AG04450 (cell line): ENCODE measurements around the gene ZNF780A. TPM values are rescaled to one million over a fixed set of nuclear protein-coding genes. Genes with fewer than 3 reads are reported as not detected.
"Not testable (repeated sequence)": the region's sequence is repeated elsewhere in the genome, so short reads cannot be mapped to it uniquely, and the experiment has no call there.

Source experiments
- CTCF ChIA-PET: fragments of 300-600, 350-600 bp; formaldehyde crosslinking; extraction: SDS; loops from one replicate; lab custom pipeline; 2022; ENCODE audit warnings: antibody characterized with exemption, inconsistent platforms; lab: Charles Lee
- POLR2A ChIA-PET: fragments of 350-600 bp; formaldehyde crosslinking; extraction: SDS; loops from one replicate; lab custom pipeline; 2021; ENCODE audit warnings: antibody characterized with exemption, inconsistent platforms; lab: Yijun Ruan, JAX
- DNase-seq: peaks from one replicate; pipeline ENCODE4 v3.0.0-alpha.2; 2011; ENCODE audit warnings: low read depth, low spot score
- H3K27ac ChIP-seq: one replicate; pipeline ENCODE4 v1.5.1; 2012; ENCODE audit warnings: low read depth, low read length, control low read depth
- H3K27me3 ChIP-seq: one replicate; pipeline ENCODE4 v1.6.0; 2012; ENCODE audit warnings: low read length; ENCODE audit not compliant: control insufficient read depth, insufficient read depth
- H3K4me3 ChIP-seq: 2 replicates; pipeline ENCODE4 v1.5.1; 2011; ENCODE audit warnings: mild to moderate bottlenecking, low read depth, low read length, control low read depth
- H3K9me3 ChIP-seq: 2 replicates; pipeline ENCODE4 v1.5.1; 2012; ENCODE audit warnings: low read length; ENCODE audit not compliant: control insufficient read depth, insufficient read depth
- polyA plus RNA-seq: library from polyadenylated mRNA; depleted of rRNA; stranded (reverse); fragments of >200 nt; gene quantifications from 2 replicates; pipeline ENCODE4 v1.2.3, GENCODE V29; 2011
- TF ChIP-seq, protein P1 (sequence below): IDR thresholded peaks from 2 replicates; pipeline ENCODE4 v1.5.1; 2011; ENCODE audit warnings: low read depth, low read length, control low read depth, inconsistent platforms

Gene ZNF780A
- polyA plus RNA-seq, 1 experiment, result 14.5 TPM

- no peak overlapping the region for H3K27ac ChIP-seq
- no peaks in the 10 kb centered on the region for H3K9me3 ChIP-seq
- no peak overlapping the region for H3K4me3 ChIP-seq
- TF ChIP-seq, protein P1, sequence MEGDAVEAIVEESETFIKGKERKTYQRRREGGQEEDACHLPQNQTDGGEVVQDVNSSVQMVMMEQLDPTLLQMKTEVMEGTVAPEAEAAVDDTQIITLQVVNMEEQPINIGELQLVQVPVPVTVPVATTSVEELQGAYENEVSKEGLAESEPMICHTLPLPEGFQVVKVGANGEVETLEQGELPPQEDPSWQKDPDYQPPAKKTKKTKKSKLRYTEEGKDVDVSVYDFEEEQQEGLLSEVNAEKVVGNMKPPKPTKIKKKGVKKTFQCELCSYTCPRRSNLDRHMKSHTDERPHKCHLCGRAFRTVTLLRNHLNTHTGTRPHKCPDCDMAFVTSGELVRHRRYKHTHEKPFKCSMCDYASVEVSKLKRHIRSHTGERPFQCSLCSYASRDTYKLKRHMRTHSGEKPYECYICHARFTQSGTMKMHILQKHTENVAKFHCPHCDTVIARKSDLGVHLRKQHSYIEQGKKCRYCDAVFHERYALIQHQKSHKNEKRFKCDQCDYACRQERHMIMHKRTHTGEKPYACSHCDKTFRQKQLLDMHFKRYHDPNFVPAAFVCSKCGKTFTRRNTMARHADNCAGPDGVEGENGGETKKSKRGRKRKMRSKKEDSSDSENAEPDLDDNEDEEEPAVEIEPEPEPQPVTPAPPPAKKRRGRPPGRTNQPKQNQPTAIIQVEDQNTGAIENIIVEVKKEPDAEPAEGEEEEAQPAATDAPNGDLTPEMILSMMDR, result no peak
- H3K27me3 ChIP-seq, result peaks cover 6% of the 10 kb centered on the region
- no peak for DNase-seq
- POLR2A ChIA-PET, result no interaction called here
- CTCF ChIA-PET, result no interaction called here
These were observed 42.7 kb upstream of the ZNF780A start for GRCh38 chr19:40133491-40133890.

DNA sequence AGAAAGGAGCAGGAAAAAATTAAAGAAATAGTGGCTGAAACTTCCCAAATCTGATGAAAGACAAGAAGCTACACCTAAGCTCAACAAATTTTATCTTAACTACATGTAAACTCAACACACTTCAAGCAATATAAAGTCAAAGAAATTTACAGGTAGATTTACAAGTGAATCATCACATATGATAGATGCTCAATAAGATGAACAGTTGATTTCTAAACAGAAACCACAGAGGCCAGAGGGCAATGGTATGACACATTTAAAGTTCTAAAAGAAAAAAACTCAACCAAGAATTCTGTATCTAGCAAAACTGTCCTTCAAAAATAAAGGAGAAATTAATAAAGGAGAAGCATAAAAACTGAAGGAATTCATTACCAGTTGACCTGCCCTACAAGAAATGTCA lies 39.3 kb upstream of the ZNF780A start:
- no peak for DNase-seq
- H3K4me3 ChIP-seq, result no peak overlapping the region
- H3K9me3 ChIP-seq, result no peaks in the 10 kb centered on the region
- H3K27ac ChIP-seq, result no peak overlapping the region
- ChIA-PET CTCF (no interaction called here), POLR2A (no interaction called here)
- TF ChIP-seq, protein P1, result no peak
- no peaks in the 10 kb centered on the region for H3K27me3 ChIP-seq

DNA sequence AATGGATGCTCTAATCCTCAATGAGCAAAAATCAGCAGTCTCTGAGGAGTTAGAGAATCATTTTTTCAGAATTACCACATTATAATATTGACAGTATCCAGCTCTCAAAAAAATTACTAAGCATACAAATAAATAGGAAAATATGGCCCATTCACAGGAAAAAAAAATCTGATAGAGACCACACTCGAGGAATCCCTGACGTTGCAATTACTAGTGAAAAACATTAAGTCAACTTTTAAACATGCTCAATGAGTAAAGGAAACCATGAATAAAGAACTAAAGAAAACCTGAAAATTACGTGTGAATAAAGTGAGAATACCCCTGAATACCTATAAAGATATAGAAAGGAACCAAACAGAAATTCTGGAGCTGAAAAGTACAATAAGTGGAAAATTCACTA lies 38.7 kb upstream of the ZNF780A start:
- ChIA-PET CTCF (interaction anchor here (1.1 to 1.5 kb wide), 2 partner anchors 10 to 176 kb away, joined by 3 to 6 read pairs; no protein-coding TSS in a partner anchor), POLR2A (no interaction called here)
- DNase-seq, result no peak

GRCh38 chr19:40128991-40129390 lies 38.2 kb upstream of the ZNF780A start:
- ChIA-PET POLR2A (no interaction called here), CTCF (interaction anchor here (1.1 to 1.5 kb wide), 2 partner anchors 11 to 177 kb away, joined by 3 to 6 read pairs; no protein-coding TSS in a partner anchor)
- Histone ChIP-seq H3K4me3 (no peak overlapping the region), H3K9me3 (no peaks in the 10 kb centered on the region), H3K27ac (no peak overlapping the region), H3K27me3 (no peaks in the 10 kb centered on the region)
- TF ChIP-seq, protein P1, result no peak
- no peak for DNase-seq

More for the DNA sequence above, 38.7 kb upstream of the ZNF780A start:
- no peaks in the 10 kb centered on the region for H3K9me3 ChIP-seq
- H3K27ac ChIP-seq, result no peak overlapping the region
- TF ChIP-seq, protein P1, result no peak
- no peaks in the 10 kb centered on the region for H3K27me3 ChIP-seq
- no peak overlapping the region for H3K4me3 ChIP-seq

DNA sequence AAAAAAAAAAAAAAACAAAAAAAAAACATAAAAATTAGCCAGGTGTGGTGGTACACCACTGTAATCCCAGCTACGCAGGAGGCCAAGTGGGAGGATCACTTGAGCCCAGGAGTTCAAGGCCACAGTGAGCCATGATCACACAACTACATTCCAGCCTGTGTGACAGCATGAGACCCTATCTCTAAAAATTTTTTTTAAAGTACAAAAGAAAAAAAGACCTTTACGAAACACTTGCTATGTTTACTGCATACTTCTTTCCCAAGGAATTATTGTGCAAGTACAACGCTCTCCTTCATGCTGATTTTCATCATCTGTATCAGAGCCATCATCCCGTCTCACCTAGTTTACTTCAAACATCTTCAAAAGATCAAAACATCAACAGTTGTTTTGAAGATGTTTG lies 28.6 kb upstream of the ZNF780A start:
- no peak overlapping the region for H3K27ac ChIP-seq
- TF ChIP-seq, protein P1, result no peak
- ChIA-PET POLR2A (no interaction called here), CTCF (no interaction called here)
- no peak for DNase-seq
- no peaks in the 10 kb centered on the region for H3K9me3 ChIP-seq
- no peaks in the 10 kb centered on the region for H3K27me3 ChIP-seq
- no peak overlapping the region for H3K4me3 ChIP-seq

DNA sequence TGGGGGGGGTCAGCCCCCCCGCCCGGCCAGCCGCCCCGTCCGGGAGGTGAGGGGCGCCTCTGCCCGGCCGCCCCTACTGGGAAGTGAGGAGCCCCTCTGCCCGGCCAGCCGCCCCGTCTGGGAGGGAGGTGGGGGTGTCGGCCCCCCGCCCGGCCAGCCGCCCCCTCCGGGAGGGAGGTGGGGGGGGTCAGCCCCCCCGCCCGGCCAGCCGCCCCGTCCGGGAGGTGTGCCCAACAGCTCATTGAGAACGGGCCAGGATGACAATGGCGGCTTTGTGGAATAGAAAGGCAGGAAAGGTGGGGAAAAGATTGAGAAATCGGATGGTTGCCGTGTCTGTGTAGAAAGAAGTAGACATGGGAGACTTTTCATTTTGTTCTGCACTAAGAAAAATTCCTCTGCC lies 27.9 kb upstream of the ZNF780A start:
- H3K4me3 ChIP-seq, POLR2A ChIA-PET, CTCF ChIA-PET, H3K27ac ChIP-seq, H3K27me3 ChIP-seq, DNase-seq, H3K9me3 ChIP-seq: not testable (repeated sequence)
